Natural killer cell (primary cell): ENCODE results near the gene IL17RB. TPM values are rescaled to one million over a fixed set of nuclear protein-coding genes. Genes with fewer than 3 reads are reported as not detected.

Experiments used
- ATAC-seq, 3 donors: fragments of 150-1000 bp in 2 of 3; fragments of 200-7000 bp in 1 of 3; cut with Tn5 transposase; 1 replicate in 1 of 3; 2 replicates in 2 of 3; pipeline ENCODE4 v1.10.0; 2021; ENCODE audit warnings: mild to moderate bottlenecking in 2 of 3, moderate library complexity in 2 of 3
- DNase-seq, 2 donors: peaks; one replicate each; pipeline versions ENCODE4 v3.0.0 to v3.0.0-alpha.2; 2013 to 2021; ENCODE audit warnings: mixed read lengths in 1 of 2
- H3K27ac ChIP-seq: one replicate; pipeline ENCODE4 v1.5.1; 2013; ENCODE audit warnings: mild to moderate bottlenecking, low read length
- H3K27me3 ChIP-seq: one replicate; pipeline ENCODE4 v1.6.1; 2013; ENCODE audit warnings: low read length; ENCODE audit not compliant: control insufficient read depth, insufficient read depth
- H3K36me3 ChIP-seq: one replicate; pipeline ENCODE4 v1.6.1; 2013; ENCODE audit warnings: low read length; ENCODE audit not compliant: control insufficient read depth, insufficient read depth
- H3K4me1 ChIP-seq: one replicate; pipeline ENCODE4 v1.6.1; 2013; ENCODE audit warnings: low read length; ENCODE audit not compliant: control insufficient read depth, insufficient read depth
- H3K4me3 ChIP-seq: one replicate; pipeline ENCODE4 v1.5.1; 2013; ENCODE audit warnings: low read length
- H3K9me3 ChIP-seq: one replicate; pipeline ENCODE4 v1.6.1; 2013; ENCODE audit warnings: low read length; ENCODE audit not compliant: control insufficient read depth, insufficient read depth
- H3K27ac Mint-ChIP-seq, 2 donors: one replicate each; pipeline ENCODE4 v1.8.0; 2022; ENCODE audit warnings: mild to moderate bottlenecking in 2 of 2, mixed read lengths in 2 of 2, moderate library complexity in 1 of 2
- H3K27me3 Mint-ChIP-seq, 2 donors: one replicate each; pipeline ENCODE4 v1.8.0; 2022; ENCODE audit warnings: low read depth in 2 of 2, mixed read lengths in 2 of 2
- H3K36me3 Mint-ChIP-seq: one replicate; pipeline ENCODE4 v1.8.0; 2022; ENCODE audit warnings: mixed read lengths
- H3K4me1 Mint-ChIP-seq, 2 donors: one replicate each; pipeline ENCODE4 v1.8.0; 2022; ENCODE audit warnings: mixed read lengths in 2 of 2
- H3K4me3 Mint-ChIP-seq: one replicate; pipeline ENCODE4 v1.8.0; 2022; ENCODE audit warnings: mild to moderate bottlenecking, moderate library complexity, mixed read lengths
- H3K9me3 Mint-ChIP-seq, 2 donors: one replicate each; pipeline ENCODE4 v1.8.0; 2022; ENCODE audit warnings: mixed read lengths in 2 of 2
- WGBS: methylation state at CpG from one replicate; pipeline ENCODE4 v1.1.7; 2013; ENCODE audit warnings: missing lambda C conversion rate; ENCODE audit not compliant: insufficient coverage; 5-methylcytosine and 5-hydroxymethylcytosine counted together
- intact Hi-C: fragments of 100-400 bp; cut with micrococcal nuclease; formaldehyde crosslinking; loops from one replicate; pipeline ENCODE4 v1.14.2; 2022
- total RNA-seq, 4 donors: library from RNA; stranded (reverse); fragments of 120-200 nt in 1 of 4; gene quantifications; one replicate each; pipeline versions ENCODE4 v1.2.3 to v1.2.4, GENCODE V29; 2013 to 2022
- TF ChIP-seq, protein P1 (sequence below): fragments of 200-600 bp; IDR thresholded peaks from one replicate; pipeline ENCODE4 v1.8.0; 2022; ENCODE audit warnings: antibody characterized with exemption

The IL17RB gene
- total RNA-seq, 3 donors from 2014 or later (not counting 1 experiment from before 2014, with no cell fraction given) = 0.25 TPM; not detected in 2

- ATAC-seq (no peak), DNase-seq (no peak)
- no peaks in the 10 kb centered on the region for H3K36me3 Mint-ChIP-seq
- TF ChIP-seq, protein P1, sequence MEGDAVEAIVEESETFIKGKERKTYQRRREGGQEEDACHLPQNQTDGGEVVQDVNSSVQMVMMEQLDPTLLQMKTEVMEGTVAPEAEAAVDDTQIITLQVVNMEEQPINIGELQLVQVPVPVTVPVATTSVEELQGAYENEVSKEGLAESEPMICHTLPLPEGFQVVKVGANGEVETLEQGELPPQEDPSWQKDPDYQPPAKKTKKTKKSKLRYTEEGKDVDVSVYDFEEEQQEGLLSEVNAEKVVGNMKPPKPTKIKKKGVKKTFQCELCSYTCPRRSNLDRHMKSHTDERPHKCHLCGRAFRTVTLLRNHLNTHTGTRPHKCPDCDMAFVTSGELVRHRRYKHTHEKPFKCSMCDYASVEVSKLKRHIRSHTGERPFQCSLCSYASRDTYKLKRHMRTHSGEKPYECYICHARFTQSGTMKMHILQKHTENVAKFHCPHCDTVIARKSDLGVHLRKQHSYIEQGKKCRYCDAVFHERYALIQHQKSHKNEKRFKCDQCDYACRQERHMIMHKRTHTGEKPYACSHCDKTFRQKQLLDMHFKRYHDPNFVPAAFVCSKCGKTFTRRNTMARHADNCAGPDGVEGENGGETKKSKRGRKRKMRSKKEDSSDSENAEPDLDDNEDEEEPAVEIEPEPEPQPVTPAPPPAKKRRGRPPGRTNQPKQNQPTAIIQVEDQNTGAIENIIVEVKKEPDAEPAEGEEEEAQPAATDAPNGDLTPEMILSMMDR = no peak
- no peaks in the 10 kb centered on the region for H3K36me3 ChIP-seq
- no peaks in the 10 kb centered on the region for H3K4me1 ChIP-seq
- intact Hi-C loops = no loop called here
- WGBS = 93% methylated on average over 18 of the region's 18 CpGs
- no peaks in the 10 kb centered on the region for H3K9me3 Mint-ChIP-seq
- peaks cover 0 to 3% of the 10 kb centered on the region in 2 donors for H3K27me3 Mint-ChIP-seq
- H3K27me3 ChIP-seq = no peaks in the 10 kb centered on the region
- H3K27ac ChIP-seq = no peak overlapping the region
- no peaks in the 10 kb centered on the region for H3K9me3 ChIP-seq
- H3K27ac Mint-ChIP-seq = no peak overlapping the region
- H3K4me3 ChIP-seq = no peak overlapping the region
- no peaks in the 10 kb centered on the region for H3K4me1 Mint-ChIP-seq
- no peak overlapping the region for H3K4me3 Mint-ChIP-seq
These were observed 43.1 kb upstream of the IL17RB start for GRCh38 chr3:53803124-53803815.

DNA sequence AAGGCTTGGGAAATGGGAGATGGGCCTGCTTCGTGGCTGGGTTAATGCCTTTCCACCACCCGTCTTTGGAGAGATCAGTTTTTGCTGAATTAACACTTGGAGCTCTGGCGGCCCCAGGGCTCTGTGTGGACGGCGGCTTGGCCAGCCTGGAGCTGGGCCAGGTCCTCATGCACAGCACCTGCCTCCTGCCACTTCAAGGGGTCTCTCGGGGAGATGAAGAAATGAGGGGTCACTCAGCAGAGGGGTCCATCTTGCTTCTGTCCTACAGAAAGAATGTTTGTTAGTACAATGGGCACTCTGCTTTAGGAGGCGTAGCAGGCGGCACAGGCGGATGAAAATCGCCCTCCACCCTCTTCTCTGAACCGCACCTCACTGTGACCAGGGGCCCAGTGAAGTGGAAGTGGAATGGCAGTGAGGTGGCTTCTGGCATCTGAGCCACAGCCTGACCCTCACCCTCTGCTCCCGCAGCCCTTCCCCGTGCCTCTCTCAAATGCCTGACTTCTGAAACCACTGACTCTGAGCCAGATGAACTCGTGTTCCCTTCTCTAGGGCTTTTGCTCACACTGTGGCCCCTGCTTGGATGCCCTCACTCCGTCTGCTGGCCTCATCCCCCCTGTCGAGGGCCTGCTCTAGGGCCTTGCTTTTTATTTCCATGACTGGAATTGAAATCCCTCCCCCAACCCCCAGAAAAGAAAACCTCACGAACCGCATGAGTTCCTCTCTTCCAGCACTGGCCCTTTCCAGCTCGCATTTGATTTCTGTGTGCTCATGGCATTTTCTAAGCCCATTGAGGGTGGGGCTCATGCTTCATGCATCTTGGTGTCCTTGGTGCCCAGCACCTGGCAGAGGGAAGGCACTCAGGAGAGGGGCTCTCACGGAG, 42.3 kb upstream of the IL17RB start:
- WGBS = 77% methylated on average over 20 of the region's 20 CpGs
- H3K9me3 ChIP-seq = no peaks in the 10 kb centered on the region
- H3K9me3 Mint-ChIP-seq = no peaks in the 10 kb centered on the region

GRCh38 chr3:53804697-53805462, 41.5 kb upstream of the IL17RB start:
- no peaks in the 10 kb centered on the region for H3K36me3 ChIP-seq
- no peaks in the 10 kb centered on the region for H3K36me3 Mint-ChIP-seq
- H3K4me3 ChIP-seq = no peak overlapping the region
- H3K4me1 ChIP-seq = no peaks in the 10 kb centered on the region
- no peaks in the 10 kb centered on the region for H3K4me1 Mint-ChIP-seq
- H3K9me3 Mint-ChIP-seq = no peaks in the 10 kb centered on the region
- no peak overlapping the region for H3K4me3 Mint-ChIP-seq
- 89% methylated on average over 12 of the region's 14 CpGs for WGBS
- no peaks in the 10 kb centered on the region for H3K9me3 ChIP-seq
- TF ChIP-seq, protein P1 = no peak
- H3K27me3 ChIP-seq = no peaks in the 10 kb centered on the region
- intact Hi-C loops = no loop called here
- DNase-seq (no peak), ATAC-seq (no peak)
- no peak overlapping the region for H3K27ac Mint-ChIP-seq
- no peak overlapping the region for H3K27ac ChIP-seq
- H3K27me3 Mint-ChIP-seq = peaks cover 0 to 3% of the 10 kb centered on the region in 2 donors

More for the DNA sequence above, 42.3 kb upstream of the IL17RB start:
- Histone ChIP-seq H3K4me1 (no peaks in the 10 kb centered on the region), H3K27ac (no peak overlapping the region), H3K27me3 (no peaks in the 10 kb centered on the region), H3K4me3 (no peak overlapping the region), H3K36me3 (no peaks in the 10 kb centered on the region)
- ATAC-seq = no peak
- Mint-ChIP-seq H3K4me1 (no peaks in the 10 kb centered on the region), H3K36me3 (no peaks in the 10 kb centered on the region), H3K27ac (no peak overlapping the region), H3K4me3 (no peak overlapping the region), H3K27me3 (peaks cover 0 to 3% of the 10 kb centered on the region in 2 donors)
- intact Hi-C loops = no loop called here
- TF ChIP-seq, protein P1 = no peak
- no peak for DNase-seq
